ENCODE measurements around the gene GPR157.
"Not testable (repeated sequence)": the region's sequence is repeated elsewhere in the genome, so short reads cannot be mapped to it uniquely, and the experiment has no call there.

Gene GPR157, protein sequence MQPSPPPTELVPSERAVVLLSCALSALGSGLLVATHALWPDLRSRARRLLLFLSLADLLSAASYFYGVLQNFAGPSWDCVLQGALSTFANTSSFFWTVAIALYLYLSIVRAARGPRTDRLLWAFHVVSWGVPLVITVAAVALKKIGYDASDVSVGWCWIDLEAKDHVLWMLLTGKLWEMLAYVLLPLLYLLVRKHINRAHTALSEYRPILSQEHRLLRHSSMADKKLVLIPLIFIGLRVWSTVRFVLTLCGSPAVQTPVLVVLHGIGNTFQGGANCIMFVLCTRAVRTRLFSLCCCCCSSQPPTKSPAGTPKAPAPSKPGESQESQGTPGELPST

DNA sequence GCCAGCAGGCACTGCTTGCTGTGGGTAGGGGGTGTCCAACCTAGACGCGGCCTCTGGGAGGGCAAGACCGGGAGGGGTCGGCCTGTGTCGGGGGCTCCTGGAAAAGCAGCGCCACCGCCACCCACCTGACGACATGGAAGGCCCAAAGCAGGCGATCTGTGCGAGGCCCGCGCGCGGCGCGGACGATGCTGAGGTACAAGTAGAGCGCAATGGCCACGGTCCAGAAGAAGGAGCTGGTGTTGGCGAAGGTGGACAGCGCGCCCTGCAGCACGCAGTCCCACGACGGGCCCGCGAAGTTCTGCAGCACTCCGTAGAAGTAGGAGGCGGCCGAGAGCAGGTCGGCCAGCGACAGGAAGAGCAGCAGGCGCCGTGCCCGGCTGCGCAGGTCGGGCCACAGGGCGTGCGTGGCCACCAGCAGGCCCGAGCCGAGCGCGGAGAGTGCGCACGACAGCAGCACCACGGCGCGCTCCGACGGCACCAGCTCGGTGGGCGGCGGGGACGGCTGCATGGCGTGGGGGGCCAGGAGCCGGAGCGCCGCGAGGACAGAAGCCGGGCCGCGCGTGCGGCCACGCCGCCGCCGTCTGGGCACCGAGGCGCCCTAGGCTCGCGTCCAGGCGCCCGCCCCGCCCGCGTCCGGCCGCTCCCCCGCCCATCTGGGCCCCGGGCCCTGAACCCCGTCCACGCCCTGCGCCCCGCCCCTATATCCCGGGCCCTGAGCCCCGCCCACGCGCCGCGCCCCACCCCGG, at the start of gene GPR157:
GPR157 (minus strand) TSS at position 583 of the 746 bp plus-strand sequence; CDS start at position 508, 75 bp downstream.
- DNase-seq, result peak; percentile 62

DNA sequence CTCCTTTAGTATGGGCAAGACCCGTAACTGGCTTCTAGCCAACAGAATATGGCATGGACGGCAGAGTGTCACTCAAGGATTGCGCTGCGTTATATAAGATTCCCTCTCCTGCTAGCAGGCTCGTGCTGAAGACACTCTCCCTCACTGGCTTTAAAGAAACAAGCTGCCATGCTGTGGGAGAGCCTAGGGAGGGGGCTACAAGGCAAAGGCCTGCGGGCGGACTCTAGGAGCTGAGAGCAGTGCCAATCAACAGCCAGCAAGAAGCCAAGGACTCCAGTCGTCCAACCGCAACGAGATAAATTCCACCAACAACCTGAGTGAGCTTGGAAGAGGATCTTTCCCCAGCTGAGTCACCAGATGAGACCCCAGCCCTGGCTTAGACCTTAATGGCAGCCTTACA, 45.9 kb upstream of the GPR157 start:
- no peak for DNase-seq

DNA sequence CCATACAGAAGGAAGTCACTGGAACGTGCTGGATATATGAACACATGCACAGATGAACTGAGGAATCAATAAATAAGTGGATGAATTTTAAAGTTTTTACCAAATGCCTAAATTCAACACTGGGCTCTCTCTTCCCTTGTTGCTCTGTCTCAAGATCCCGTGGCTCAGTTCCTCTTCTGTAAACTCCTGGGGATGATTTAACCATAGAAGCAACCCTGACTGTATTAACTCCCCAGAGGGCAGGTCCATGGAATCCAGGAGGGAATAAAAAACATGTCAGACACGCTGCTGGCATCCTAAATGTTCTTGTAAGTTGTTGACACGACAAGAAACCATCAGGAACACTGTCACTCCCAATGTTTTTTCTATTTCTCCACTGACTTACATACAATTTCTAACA, 45.3 kb upstream of the GPR157 start:
- DNase-seq, result no peak

DNA sequence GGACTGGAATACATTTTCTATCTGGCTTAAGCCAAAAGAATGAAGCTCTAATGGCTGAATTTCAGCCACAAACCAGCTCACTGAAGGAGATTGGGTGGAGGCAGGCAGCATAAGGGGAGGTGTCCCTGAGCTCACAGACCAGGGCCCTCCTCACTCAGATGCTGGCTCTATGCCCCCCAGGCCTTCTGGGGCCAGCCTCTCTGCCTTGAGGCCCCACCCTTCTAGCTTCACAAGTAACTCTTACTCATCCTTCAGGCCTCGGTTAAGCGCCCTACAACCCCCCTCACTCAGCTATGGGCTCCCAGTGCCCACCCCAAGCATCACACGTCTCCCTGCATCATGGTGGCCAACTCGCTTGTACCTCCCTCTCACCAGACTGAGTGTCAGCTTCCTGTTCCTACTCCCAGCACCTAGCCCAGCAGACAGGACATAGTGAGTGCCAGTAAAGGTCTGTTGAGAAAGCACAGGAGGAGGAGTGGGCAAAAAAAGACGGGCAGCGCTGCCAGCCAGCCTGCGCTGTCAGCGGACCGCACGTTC, 40.8 kb upstream of the GPR157 start:
- DNase-seq, result no peak

DNA sequence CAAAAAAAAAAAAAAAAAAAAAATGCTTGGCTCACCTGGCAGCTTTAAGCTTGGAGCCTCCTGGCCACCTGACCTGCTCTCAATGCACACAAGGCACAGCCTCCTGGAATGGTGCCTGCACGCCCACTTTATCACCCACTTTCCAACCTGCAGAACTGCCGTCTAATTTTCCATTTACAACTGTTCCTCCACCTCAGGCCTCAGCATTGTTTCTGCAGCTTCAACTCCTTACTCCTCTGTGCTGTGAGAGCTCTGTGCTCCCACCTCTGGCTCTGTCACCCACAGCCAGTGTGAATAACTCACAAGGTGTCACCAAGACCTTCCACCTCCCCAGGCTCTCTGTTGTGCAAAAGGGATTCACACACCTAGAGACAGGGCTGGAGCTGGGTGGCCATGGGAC, 38.7 kb upstream of the GPR157 start:
- no peak for DNase-seq

DNA sequence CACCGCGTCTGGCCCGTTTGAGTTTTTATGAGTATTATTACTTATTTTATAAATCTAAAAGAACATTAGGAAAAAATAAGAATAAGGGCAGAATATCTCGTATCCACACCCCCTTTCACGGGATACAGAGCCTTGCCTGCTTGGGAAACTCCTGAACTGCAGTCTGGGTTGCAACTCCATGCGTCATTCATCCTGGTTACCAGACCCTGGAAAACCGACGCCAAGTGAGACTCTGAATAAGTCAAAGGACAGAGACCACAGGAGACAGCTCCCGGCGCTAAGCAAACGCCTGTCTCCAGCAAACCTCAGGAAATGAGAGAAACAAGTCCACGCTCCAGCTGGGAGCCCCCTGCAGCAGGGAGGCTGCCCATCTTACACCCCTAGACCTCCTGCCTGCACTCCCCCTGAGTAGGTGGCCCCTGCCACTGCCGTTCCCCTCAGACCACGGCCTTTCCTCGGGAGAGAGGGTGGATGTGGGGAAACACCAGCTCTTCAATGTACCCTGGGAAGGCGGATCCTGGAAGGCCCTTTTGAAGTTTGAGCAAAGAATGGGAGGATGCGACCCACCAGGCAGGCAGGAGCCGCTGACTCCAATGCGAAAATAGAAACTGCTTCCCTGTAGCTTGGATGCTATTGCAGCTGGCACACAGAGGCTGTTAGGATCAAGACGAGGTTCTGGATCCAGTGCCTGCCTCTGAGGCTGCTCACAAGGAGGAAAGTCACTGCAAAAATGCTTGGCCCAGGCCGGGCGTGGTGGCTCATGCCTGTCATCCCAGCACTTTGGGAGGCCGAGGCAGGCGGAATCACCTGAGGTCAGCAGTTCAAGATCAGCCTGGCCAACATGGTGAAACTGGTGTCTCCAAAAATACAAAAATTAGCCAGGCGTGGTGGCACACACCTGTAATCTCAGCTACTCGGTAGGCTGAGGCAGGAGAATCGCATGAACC, 37.7 kb upstream of the GPR157 start:
- no peak for DNase-seq

DNA sequence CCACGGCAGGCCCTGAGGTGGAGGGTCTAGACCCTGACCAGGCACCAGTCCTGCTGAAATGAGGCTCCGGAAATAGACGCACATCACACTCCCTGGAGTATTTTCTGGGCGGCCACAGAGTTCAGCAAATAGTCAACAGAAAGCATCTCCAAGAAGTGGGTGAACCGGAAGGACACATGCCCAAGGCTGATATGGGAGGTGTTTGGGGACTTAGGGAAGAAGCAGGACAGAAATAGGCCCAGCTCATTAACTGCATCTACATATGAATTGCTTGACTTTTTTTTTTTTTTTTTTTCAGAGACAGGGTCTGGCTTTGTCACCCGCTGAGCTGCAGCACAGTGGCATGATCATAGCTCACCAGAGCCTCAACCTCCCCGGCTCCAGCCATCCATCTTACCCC, 36.5 kb upstream of the GPR157 start:
- no peak for DNase-seq

DNA sequence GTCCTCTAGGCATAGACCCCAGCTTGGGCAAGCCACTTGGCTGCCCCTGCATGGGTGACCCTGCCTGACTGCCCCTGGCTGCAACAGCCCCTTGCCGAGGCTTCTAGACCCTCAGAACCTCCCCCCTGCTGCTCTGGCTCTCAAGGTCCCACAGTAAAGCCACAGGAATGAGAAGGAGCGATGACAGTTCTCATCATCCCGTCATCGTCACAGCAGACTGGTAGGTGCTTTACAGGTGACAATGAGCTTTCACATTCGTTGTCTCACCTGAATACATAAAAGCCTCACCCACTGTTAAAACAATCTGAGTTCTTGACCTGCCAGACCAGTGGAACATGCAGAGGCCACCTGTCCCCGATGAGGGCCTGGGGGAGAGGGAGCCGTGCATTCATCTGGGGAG, 36.0 kb upstream of the GPR157 start:
- DNase-seq, result no peak

DNA sequence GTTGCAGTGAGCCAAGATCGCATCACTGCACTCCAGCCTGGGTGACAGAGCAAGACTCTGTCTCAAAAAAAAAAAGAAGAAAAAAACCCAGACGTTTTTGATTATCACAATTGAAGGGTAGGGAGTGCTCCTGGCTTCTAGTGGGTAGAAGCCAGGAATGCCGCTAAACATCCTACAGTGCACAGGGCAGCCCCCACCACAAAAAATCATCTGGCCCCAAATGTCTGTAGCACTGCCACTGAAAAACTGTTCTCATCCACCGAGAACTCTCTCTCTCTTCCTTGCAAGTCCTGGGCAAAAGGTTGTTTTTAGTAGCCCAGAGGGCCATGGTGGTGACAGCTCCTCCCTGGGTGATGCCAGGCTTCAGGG, 35.6 kb upstream of the GPR157 start:
- DNase-seq, result no peak

DNA sequence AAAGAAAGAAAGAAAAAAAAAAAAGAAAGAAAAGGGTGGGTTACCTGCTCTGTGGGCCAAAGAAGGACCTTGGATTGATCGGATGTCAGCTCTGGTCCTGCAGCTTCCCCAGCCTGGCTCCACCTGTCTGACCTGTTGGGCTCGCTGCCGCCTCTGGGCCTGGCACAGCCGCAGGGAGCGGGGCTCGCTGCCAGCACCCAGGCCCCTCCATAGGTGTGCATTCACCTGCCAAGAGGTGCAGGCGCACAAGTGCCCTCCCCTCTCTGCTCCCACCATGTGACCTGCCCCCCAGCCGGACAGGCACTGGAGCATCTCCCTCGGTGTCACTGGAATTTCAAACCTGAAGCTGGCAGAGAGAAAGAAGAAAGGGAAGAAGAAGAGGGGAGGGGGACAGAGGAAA, 33.1 kb upstream of the GPR157 start:
- DNase-seq, result no peak

DNA sequence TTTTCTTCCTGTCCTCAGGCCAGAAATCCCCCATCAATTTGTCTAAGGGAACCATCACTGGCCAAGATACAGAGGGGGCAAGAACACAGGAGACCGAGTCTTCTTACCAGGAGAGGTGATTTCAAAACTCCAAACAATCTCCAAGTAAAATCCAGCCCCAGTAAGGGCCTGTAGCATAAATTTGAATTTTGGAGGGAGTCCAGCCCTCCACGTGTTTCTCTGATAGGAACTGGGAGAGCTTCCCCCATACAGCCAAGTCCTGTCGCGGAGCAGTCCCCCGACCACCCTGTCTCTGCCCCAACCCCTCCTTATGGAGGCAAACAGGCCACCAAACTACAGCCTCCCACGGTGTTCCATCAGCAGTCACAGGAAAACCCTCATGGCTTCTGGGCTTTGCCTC, 32.4 kb upstream of the GPR157 start:
- DNase-seq, result no peak

DNA sequence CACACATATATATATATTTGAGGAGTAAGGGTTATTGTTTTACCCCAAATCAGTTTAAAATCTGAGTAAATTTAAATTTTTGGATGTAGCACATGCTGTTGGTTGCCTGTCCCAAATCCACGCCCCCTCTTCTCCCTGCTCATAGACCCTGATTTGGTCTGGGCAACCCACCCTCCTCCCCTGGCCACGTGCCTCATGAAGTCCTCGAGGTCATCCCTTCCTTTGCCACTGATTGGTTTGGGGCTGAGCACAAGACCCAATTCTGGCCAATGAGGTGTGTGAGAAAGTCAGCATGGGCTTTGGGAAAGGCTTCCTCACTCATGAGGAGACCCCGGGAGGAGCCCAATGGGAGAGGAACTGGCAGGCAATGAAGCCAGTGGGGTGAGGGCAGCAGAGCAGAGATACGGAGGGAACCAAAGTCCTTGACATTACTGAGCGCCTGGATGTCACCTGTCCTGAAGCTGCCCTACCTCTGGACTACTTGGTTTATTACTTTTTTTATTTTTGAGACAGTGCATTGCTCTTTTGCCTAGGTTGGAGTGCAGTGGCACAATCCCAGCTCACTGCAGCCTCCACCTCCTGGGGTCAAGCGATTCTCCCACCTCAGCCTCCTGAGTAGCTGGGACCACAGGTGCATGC, 31.3 kb upstream of the GPR157 start:
- DNase-seq, result no peak

DNA sequence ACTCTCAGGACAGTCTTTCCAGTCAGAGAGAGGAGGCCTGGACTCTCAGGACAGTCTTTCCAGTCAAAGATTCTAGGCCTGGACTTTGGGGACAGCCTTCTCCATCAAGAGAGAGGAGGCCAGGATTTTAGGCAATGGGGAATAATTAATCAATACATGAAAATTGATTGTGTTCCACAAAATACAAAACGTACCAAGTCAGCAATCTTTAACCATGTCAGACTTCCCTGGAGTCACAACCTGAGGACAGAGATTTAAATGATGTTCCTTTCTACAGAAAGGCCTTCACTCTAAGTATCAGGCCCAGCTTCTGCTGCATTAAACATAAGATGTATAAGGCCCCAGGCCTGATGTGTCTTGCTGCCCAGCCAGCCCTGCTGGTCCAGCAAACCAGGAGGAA, 27.0 kb upstream of the GPR157 start:
- no peak for DNase-seq

DNA sequence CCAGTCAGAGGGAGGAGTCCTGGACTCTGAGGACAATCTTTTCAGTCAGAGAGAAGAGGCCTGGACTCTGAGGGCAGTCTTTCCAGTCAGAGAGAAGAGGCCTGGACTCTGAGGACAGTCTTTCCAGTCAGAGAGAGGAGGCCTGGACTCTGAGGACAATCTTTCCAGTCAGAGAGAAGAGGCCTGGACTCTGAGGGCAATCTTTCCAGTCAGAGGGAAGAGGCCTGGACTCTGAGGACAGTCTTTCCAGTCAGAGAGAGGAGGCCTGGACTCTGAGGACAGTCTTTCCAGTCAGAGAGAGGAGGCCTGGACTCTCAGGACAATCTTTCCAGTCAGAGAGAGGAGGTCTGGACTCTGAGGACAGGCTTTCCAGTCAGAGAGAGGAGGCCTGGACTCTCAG, 26.5 kb upstream of the GPR157 start:
- not testable (repeated sequence) for DNase-seq

DNA sequence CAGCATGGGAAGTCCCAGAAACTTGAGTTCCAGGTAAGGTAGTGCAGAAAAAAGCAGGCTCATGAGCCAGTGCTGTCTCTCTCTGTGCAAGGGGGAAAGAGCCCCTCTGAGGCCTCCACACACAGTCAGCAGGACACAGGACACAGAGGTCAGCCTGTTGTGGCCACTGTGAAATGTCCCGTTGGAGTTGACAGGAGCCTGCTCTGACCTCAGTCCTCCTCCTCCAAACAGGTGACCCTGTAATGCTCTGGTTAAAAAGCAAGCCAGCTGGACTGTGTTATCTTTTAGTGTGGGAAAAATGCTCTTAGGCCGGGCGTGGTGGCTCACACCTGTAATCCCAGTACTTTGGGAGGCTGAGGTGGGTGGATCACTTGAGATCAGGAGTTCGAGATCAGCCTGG, 24.2 kb upstream of the GPR157 start:
- no peak for DNase-seq

DNA sequence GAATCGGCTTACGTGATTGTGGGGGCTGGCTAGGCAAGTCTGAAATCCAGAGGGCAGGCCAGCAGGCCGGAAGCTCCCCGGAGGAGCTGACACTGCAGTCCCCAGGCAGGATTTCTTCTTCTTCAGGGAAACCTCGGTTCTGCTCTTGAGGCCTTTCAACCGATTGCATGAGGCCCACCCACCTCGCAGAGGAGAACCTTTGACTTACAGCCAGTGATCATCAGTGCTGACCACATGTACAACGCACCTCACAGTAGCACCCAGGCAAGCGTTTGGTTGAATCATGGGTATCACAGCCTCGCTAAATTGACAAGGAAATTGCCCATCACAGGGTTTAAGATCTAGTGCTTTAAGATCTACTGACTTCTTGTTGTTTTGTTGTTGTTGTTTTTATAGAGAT, 23.6 kb upstream of the GPR157 start:
- DNase-seq, result no peak

DNA sequence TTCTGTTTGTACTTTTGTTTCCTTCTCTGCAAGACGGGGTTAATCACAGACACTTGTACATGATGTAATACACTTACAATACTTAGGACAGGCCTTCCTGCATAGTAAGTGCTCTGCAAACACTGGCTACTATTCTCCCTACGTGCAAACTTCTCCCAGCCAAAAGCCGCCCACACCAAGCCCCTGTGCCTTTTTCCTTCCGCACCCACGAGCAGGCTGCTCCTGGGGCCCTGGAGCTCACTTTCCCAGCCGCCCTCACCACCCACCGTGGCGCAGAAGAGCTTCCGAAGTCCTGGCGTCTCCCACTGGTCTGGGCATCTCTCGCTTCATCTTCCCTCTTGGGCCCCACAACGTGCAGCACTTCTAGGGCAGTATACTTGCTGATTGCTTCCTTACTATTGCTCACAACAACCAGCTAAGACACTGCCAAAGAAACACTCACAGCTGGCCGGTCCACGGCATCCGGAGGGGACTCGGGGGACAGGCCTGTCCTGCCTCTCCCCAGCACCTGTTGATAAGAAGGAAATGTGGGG, 22.5 kb upstream of the GPR157 start:
- no peak for DNase-seq

DNA sequence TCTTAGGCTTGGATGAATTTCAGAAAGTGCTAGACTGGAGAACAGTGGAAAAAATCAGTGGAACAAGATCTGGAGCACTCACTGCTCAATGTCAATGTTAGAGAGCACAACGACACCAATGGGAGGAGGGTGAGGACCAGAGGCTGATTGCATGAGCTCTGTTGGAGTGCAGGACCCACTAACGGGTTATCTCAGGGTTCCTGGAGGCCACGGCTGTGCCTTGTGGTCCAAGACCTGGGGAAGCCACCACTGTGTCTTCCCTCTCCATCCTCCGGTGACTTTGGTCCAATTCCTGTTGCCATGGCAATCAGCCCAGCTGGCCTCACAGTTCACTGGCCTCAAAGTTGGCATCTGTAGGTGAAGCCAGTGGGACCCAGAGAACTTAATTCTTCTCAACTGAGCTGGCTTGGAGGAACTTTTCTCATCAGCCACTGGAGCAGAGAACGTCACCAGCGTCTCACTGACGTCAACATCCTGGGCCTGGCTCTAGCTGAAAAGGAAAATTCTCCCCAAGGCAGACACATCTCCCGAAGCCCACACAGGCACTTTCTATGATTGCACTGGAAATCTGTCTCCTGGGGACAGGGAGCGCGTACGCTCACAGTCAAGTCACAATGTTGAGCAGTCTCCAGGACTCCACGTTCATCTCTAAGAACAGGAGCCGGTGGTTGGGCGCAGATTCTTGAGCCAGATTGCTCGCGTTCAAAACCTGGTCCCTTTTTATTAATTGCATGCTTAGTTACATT, 21.9 kb upstream of the GPR157 start:
- no peak for DNase-seq

DNA sequence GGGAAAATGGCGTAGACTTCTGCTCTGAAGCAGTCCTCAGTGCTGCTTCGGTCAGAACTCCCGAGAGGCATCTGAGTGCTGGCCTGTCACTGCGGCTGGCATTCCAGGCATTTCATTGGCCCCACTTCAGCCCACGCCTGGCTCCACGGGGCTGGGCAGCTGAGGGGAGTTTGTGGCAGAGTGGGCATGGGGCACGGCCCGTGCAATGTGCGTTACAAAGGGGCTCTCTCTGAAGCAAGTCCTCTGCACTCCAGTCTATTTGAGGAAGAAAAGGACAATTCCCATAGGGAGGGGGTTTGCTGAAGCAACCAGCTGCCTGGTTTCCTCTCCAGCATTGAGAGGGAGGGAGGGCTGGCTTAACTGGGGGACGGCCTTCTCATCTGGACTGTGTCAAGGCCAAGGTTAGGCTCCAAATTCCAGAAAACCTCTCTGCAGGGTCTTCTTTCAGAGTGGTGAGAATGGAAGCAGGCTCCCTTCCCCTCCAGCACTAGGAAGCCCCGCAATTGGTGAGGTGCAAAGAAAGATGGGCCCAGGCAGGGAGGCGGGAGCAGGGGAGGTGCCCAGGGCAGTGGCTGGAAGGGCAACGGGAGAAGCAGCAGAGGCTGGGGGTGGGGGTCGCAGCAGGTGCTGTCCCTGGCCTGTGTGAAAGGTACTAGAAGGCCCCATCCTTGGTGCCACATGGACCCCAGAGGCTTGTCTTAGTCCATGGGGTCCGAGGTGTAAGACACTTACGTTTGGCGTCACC, 21.1 kb upstream of the GPR157 start:
- no peak for DNase-seq

DNA sequence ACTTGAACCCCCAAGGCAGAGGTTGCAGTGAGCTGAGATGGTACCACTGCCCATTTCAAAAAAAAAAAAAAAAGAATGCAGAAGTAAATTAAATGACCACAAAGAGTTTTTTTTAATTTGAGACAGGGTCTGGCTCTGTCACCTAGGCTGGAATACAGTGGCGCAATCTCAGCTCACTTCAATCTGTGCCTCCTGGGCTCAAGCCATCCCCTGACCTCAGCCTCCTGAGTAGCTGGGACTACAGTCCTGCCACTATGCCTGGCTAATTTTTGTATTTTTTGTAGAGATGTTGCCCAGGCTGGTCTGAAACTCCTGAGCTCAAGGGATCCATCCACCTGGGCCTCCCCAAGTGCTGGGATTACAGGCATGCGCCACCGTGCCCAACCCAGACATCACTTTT, 20.2 kb upstream of the GPR157 start:
- DNase-seq, result no peak

DNA sequence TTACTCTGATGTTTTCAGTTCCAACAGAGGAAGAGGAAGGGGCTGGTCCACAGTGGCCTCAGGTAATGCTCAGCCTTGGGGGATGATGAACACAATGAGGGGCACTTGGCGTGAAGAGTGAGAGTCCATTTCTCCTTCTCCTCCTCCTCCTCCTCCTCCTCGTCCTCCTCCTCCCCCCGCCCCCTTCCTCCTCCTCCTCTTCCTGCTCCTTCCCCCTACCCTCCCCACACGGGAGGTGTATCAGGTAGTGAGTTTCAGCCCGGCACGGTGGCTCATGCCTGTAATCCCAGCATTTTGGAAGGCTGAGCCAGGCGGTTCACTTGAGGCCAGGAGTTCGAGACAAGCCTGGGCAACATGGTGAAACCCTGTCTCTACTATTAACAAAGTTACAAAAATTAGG, 17.3 kb upstream of the GPR157 start:
- DNase-seq, result no peak

Data from hematopoietic multipotent progenitor cell treated with erythropoietin and hydrocortisone succinate and interleukin-3 and kit ligand, for 8 days (in vitro differentiated cells).